GM06990 (cell line): Measurements from ENCODE around the gene SLC52A3.
"Not testable (repeated sequence)": the region's sequence is repeated elsewhere in the genome, so short reads cannot be mapped to it uniquely, and the experiment has no call there.

ENCODE experiments used
- DNase-seq: peaks from one replicate; pipeline ENCODE4 v3.0.0-alpha.2; 2011; ENCODE audit not compliant: insufficient read length; ENCODE audit errors: extremely low read depth
- H3K27me3 ChIP-seq: replicated peaks from 2 replicates; pipeline ENCODE4 v1.6.0; 2011; ENCODE audit warnings: low read length; ENCODE audit not compliant: control insufficient read depth, insufficient read depth
- H3K36me3 ChIP-seq: 2 replicates; pipeline ENCODE4 v1.5.1; 2011; ENCODE audit warnings: low read length; ENCODE audit not compliant: control insufficient read depth, insufficient read depth
- H3K4me3 ChIP-seq: replicated peaks from 2 replicates; pipeline ENCODE4 v1.5.1; 2011; ENCODE audit warnings: low read depth, mild to moderate bottlenecking, control low read depth, low read length
- TF ChIP-seq, protein P1 (sequence below): IDR thresholded peaks from 2 replicates; pipeline ENCODE4 v1.5.1; 2011; ENCODE audit warnings: low read length, control low read depth, mild to moderate bottlenecking, inconsistent platforms; ENCODE audit not compliant: insufficient read depth, poor library complexity, severe bottlenecking

Gene SLC52A3

DNA sequence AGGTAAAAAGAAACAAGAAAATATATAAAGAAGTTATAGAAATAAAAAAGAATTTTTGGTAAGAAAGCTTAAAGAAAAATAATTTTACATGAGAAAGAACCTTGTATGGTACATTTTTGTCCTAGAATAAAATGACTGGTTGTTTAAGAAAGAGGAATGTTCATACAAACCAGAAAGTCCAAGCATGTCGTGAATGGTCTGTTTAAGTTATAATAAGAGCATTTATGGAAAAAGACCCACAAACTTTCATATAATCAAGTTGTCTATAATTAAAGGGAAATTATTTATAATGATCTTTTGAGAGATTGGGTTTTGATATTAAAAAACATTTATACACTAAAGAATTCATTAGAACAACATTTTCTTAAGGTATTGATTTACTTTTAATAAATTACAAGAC is 37.4 kb upstream of the SLC52A3 start:
- DNase-seq: no peak
- Histone ChIP-seq H3K36me3 (no peaks in the 10 kb centered on the region), H3K27me3 (no peaks in the 10 kb centered on the region), H3K4me3 (no peak overlapping the region)
- TF ChIP-seq, protein P1, sequence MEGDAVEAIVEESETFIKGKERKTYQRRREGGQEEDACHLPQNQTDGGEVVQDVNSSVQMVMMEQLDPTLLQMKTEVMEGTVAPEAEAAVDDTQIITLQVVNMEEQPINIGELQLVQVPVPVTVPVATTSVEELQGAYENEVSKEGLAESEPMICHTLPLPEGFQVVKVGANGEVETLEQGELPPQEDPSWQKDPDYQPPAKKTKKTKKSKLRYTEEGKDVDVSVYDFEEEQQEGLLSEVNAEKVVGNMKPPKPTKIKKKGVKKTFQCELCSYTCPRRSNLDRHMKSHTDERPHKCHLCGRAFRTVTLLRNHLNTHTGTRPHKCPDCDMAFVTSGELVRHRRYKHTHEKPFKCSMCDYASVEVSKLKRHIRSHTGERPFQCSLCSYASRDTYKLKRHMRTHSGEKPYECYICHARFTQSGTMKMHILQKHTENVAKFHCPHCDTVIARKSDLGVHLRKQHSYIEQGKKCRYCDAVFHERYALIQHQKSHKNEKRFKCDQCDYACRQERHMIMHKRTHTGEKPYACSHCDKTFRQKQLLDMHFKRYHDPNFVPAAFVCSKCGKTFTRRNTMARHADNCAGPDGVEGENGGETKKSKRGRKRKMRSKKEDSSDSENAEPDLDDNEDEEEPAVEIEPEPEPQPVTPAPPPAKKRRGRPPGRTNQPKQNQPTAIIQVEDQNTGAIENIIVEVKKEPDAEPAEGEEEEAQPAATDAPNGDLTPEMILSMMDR: no peak

DNA sequence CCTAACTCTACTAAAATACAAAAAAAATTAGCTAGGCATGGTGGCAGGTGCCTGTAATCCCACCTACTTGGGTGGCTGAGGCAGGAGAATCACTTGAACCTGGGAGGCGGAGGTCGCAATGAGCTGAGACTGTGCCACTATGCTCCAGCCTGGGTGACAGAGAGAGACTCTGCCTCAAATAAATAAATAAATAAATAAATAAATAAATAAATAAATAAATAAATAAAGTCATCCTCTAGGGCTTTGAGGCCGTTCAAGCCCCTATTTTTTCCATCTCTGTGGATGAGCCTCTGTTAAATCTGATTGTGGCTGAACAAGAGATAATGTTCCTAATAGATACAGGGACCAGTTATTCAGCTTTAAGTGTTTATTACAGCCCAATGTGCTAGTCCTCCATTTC is 33.4 kb upstream of the SLC52A3 start:
- no peak overlapping the region for H3K4me3 ChIP-seq

DNA sequence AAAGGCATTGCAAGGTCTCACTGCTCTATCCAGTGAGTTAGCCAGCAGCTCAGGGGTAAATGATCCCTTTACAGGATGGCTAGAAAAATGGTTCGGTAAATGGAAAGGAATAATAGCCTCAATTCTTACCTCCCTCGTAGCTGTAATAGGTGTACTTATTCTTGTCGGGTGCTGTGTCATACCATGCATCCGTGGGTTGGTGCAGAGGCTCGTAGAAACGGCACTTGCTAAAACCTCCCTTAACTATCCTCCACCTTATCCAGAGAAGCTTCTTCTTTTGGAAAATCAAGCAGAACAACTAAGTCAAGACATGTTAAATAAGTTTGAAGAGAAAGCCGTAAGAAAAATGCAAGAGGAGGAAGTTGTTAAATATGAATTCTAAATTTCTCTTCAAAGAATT is 31.7 kb upstream of the SLC52A3 start:
- H3K36me3 ChIP-seq, H3K27me3 ChIP-seq, H3K4me3 ChIP-seq: not testable (repeated sequence)

More for the DNA sequence above, 33.4 kb upstream of the SLC52A3 start:
- TF ChIP-seq, protein P1: no peak
- no peak for DNase-seq
- Histone ChIP-seq H3K27me3 (no peaks in the 10 kb centered on the region), H3K36me3 (no peaks in the 10 kb centered on the region)

DNA sequence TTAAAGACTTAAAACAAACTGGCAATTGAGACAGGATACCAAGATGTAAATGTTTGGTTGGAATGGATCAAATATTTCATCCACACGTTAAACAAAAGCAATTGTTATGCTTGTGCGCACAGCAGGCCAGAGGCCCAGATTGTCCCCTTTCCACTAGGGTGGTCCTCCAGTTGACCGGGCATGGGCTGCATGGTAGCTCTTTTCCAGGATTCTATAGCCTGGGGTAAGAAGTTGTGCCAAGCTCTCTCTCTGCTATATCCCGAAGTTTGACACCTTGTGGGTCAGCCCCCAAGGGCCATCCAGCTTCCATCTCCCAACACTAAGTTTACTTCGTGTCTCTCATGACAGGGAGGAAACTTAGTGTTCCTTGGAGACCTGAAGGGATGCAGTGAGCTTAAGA is 30.4 kb upstream of the SLC52A3 start:
- H3K27me3 ChIP-seq, H3K36me3 ChIP-seq, DNase-seq, H3K4me3 ChIP-seq: not testable (repeated sequence)

More for the DNA sequence above, 31.7 kb upstream of the SLC52A3 start:
- not testable (repeated sequence) for DNase-seq

DNA sequence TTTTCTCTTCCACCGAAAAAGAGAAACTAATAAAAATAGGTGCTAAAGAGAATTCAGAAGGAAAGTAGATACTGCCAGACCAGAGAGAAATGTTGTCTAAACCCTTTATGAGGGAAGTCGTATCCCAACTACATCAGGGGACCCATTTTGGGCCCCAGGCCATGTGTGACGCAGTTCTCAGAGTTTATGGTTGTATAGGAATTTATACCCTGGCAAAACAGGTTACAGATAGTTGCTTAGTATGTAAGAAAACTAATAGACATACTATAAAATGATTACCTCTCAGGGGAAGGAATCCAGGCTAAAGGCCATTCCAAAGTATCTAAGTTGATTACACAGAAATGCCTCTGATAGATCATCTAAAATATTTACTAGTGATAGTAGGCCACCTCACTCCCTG is 28.6 kb upstream of the SLC52A3 start:
- no peak for DNase-seq

DNA sequence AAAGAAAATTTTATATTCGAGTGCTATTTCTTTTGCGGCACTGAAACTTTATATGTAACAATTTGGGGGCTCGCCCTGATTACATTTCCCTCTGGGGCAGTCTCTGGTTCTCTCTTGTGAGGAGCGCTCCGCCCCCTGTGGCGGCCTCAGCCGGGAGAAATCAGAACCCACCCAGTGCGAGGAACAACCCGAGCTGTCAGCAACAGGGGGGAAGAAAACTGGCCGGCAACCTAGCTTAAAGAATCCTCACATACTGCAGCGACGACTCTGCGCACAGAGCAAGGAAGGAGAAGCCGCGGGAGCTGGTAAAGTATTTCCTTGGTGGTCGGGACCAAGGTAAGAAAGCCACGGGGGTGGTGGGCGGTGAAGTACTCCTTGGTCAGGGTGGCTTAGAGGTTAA is 23.9 kb upstream of the SLC52A3 start:
- TF ChIP-seq, protein P1: no peak
- no peaks in the 10 kb centered on the region; the same call in 1 of the 2 replicates for H3K27me3 ChIP-seq

More for the DNA sequence above, 28.6 kb upstream of the SLC52A3 start:
- Histone ChIP-seq H3K4me3 (no peak overlapping the region), H3K36me3 (no peaks in the 10 kb centered on the region), H3K27me3 (no peaks in the 10 kb centered on the region; the same call in 1 of the 2 replicates)
- TF ChIP-seq, protein P1: no peak

DNA sequence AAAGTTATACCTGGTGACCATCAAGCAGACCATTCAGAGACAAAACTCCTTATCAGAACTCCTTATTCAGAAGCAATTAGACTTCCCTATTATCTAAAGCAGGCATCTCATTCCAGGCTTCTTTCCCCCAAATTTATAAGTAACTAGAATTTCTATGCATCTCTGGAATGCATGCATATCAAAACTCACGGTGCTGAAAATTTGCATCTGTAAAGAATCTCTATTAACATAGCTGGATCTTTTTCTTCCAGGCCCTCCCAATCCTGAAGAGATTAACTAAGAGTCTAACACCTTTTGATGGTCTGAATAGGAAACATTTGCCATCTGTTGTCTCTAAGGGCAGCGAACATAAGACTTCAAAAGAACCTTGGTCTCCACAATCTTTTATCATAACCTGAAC is 22.8 kb upstream of the SLC52A3 start:
- TF ChIP-seq, protein P1: no peak
- H3K4me3 ChIP-seq: no peak overlapping the region
- no peaks in the 10 kb centered on the region for H3K36me3 ChIP-seq
- H3K27me3 ChIP-seq: no peaks in the 10 kb centered on the region; the same call in 1 of the 2 replicates
- DNase-seq: no peak

More for the DNA sequence above, 23.9 kb upstream of the SLC52A3 start:
- Histone ChIP-seq H3K4me3 (no peak overlapping the region), H3K36me3 (no peaks in the 10 kb centered on the region)
- DNase-seq: no peak
